Body of pancreas (tissue), 4 donors: Measurements from ENCODE around the gene RCOR2. TPM values are rescaled to one million over a fixed set of nuclear protein-coding genes. Genes with fewer than 3 reads are reported as not detected.

ENCODE experiments used
- ATAC-seq: fragments of 150-250 bp; one replicate; pipeline ENCODE4 v1.9.1; 2016
- DNase-seq, 4 donors: peaks; one replicate each; pipeline ENCODE4 v3.0.0-alpha.2; 2019
- H3K27ac ChIP-seq, 4 donors: fragments of 200-600 bp; sonication (generic); 1 replicate in 3 of 4; 2 replicates in 1 of 4; pipeline versions ENCODE4 v1.5.1 to v1.6.1; 2016 to 2019; ENCODE audit warnings: mild to moderate bottlenecking in 1 of 4, mixed read lengths in 1 of 4, moderate library complexity in 1 of 4
- H3K27me3 ChIP-seq, 2 donors: fragments of 200-600 bp; sonication (generic); one replicate each; pipeline ENCODE4 v1.6.0; 2016; ENCODE audit warnings: mild to moderate bottlenecking in 1 of 2
- H3K36me3 ChIP-seq, 2 donors: fragments of 200-600 bp; sonication (generic); replicated peaks in 1 of 2; 2 replicates each; pipeline ENCODE4 v1.5.1; 2016; ENCODE audit warnings: low read depth in 2 of 2; ENCODE audit not compliant: insufficient read depth in 1 of 2
- H3K4me1 ChIP-seq: fragments of 200-600 bp; sonication (generic); one replicate; pipeline ENCODE4 v1.6.0; 2016
- H3K4me3 ChIP-seq, 2 donors: fragments of 200-600 bp; sonication (generic); 1 replicate in 1 of 2; 2 replicates in 1 of 2; pipeline ENCODE4 v1.5.1; 2016 to 2019
- H3K9me3 ChIP-seq, 3 donors: fragments of 200-600 bp; sonication (generic); 1 replicate in 2 of 3; 2 replicates in 1 of 3; pipeline ENCODE4 v1.5.1; 2016
- POLR2A ChIP-seq, 3 donors: fragments of 450-650 bp; IDR thresholded peaks; one replicate each; pipeline ENCODE4 v1.6.1; 2016; ENCODE audit warnings: antibody characterized with exemption in 3 of 3, mild to moderate bottlenecking in 2 of 3
- WGBS, 2 donors: methylation state at CpG; one replicate each; pipeline ENCODE4 v1.1.5; 2017; 5-methylcytosine and 5-hydroxymethylcytosine counted together
- intact Hi-C: fragments of 100-400 bp; cut with DNase I; formaldehyde crosslinking; loops from one replicate; pipeline ENCODE4 v1.15.1; 2023
- total RNA-seq, 2 donors: library from RNA; depleted of rRNA; stranded (reverse); fragments of >200 nt; gene quantifications; one replicate each; pipeline ENCODE4 v1.1.0, GENCODE V29; 2016
- TF ChIP-seq, protein P1 (sequence below), 7 experiments: fragments of 450-650 bp in 4 of 7; fragments of 200-600 bp in 3 of 7; sonication (generic) in 3 of 7; IDR thresholded peaks; one replicate each; pipeline ENCODE4 v1.5.1; 2016 to 2019; ENCODE audit warnings: antibody characterized with exemption in 7 of 7

RCOR2 gene
- total RNA-seq, 2 donors from 2014 or later: 0.26 to 0.33 TPM

DNA sequence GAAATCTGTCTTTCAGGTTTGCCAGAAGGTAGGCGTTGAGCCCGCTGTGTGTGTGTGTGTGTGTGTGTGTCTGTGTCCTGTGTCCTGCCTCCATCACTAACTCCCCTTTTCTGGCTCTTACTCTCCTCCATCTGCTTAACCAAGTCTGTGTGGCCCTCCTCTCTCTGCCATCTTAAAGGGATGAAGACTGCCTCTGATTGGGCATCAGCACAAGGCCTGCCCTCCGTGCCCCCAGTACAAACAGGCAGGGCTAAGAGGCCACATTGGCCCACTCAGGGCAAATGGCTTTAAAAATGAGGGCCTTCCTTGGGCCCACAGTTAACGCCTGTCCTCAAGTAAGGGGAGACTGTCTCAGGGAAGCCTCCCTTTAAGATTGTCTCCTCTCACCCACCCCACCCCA, 10.9 kb downstream of the RCOR2 start:
- WGBS, 2 donors: 94 to 96% methylated on average over 4 of the region's 4 CpGs
- peaks cover 22 to 48% of the 10 kb centered on the region in 2 donors for H3K36me3 ChIP-seq
- H3K4me3 ChIP-seq: no peak overlapping the region
- ATAC-seq (no peak), DNase-seq (no peak)
- H3K27me3 ChIP-seq: no peaks in the 10 kb centered on the region
- H3K9me3 ChIP-seq: no peaks in the 10 kb centered on the region
- no peak overlapping the region for H3K27ac ChIP-seq
- intact Hi-C loops: no loop called here
- H3K4me1 ChIP-seq: no peaks in the 10 kb centered on the region
- TF ChIP-seq, protein P1, sequence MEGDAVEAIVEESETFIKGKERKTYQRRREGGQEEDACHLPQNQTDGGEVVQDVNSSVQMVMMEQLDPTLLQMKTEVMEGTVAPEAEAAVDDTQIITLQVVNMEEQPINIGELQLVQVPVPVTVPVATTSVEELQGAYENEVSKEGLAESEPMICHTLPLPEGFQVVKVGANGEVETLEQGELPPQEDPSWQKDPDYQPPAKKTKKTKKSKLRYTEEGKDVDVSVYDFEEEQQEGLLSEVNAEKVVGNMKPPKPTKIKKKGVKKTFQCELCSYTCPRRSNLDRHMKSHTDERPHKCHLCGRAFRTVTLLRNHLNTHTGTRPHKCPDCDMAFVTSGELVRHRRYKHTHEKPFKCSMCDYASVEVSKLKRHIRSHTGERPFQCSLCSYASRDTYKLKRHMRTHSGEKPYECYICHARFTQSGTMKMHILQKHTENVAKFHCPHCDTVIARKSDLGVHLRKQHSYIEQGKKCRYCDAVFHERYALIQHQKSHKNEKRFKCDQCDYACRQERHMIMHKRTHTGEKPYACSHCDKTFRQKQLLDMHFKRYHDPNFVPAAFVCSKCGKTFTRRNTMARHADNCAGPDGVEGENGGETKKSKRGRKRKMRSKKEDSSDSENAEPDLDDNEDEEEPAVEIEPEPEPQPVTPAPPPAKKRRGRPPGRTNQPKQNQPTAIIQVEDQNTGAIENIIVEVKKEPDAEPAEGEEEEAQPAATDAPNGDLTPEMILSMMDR (IDR thresholded peaks at IDR 0.05): no peak
- TF ChIP-seq POLR2A (IDR thresholded peaks at IDR 0.05): no peak

DNA sequence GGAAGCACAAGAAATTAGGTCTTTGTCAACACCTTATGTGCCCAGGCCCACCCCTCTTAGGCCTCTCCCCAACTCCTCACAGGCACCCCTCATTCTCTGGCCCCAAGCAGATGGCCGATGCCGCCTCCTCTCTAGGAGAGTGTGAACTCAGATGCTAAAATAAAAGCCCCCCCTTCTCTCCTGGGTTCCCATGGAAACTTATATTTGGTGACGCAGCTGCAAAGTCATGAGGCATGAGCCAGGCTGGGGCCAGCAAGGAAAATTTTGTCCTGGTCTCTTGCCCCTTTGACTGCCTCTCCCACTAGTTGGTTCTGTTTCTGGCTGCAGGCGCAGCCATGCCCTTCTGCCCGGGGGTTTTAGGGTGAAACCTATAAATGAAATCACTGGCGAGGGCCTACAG, 11.8 kb downstream of the RCOR2 start:
- ATAC-seq (no peak), DNase-seq (no peak)
- intact Hi-C loops: no loop called here
- TF ChIP-seq, protein P1 (IDR thresholded peaks at IDR 0.05): no peak
- TF ChIP-seq POLR2A (IDR thresholded peaks at IDR 0.05): no peak
- no peaks in the 10 kb centered on the region for H3K4me1 ChIP-seq
- H3K4me3 ChIP-seq: no peak overlapping the region
- no peaks in the 10 kb centered on the region for H3K27me3 ChIP-seq
- peaks cover 22 to 55% of the 10 kb centered on the region in 2 donors for H3K36me3 ChIP-seq
- WGBS, 2 donors: 85 to 88% methylated on average over 6 of the region's 6 CpGs
- H3K9me3 ChIP-seq: no peaks in the 10 kb centered on the region
- H3K27ac ChIP-seq: no peak overlapping the region

DNA sequence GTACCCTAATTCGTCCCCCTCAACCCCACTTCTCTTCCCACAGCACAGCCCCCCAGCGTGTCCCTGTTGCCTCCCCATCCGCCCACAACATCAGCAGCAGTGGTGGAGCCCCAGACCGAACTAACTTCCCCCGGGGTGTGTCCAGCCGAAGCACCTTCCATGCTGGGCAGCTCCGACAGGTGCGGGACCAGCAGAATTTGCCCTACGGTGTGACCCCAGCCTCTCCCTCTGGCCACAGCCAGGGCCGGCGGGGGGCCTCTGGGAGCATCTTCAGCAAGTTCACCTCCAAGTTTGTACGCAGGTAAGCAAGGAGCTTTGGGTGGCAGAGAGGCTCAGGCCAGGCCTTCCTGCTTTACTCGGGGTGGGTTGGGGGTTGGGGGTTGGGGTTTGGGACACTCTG, 12.2 kb downstream of the RCOR2 start:
- WGBS, 2 donors: 87 to 95% methylated on average over 12 to 13 of the region's 13 CpGs
- no peaks in the 10 kb centered on the region for H3K9me3 ChIP-seq
- TF ChIP-seq POLR2A (IDR thresholded peaks at IDR 0.05): no peak
- TF ChIP-seq, protein P1 (IDR thresholded peaks at IDR 0.05): no peak
- H3K27me3 ChIP-seq: no peaks in the 10 kb centered on the region
- intact Hi-C loops: no loop called here
- H3K27ac ChIP-seq: no peak overlapping the region
- peaks cover 22 to 59% of the 10 kb centered on the region in 2 donors for H3K36me3 ChIP-seq
- no peak for ATAC-seq
- no peak overlapping the region for H3K4me3 ChIP-seq
- no peaks in the 10 kb centered on the region for H3K4me1 ChIP-seq
- no peak for DNase-seq

DNA sequence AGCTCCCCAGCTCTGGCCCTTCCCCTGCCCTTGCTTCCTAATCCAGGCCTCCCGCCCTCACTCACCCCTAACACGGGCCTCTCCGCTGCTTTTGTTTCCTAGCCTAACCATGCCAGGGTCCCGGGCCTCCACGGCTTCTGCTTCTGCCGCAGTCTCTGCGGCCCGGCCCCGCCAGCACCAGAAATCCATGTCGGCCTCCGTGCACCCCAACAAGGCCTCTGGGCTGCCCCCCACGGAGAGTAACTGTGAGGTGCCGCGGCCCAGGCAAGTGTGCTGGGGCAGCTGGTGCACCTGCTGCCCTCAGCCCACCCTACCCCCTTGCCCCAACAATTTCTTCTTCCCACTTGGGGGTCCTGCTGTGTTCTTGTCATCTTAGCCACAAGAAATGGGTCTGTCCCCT, 13.1 kb downstream of the RCOR2 start:
- TF ChIP-seq POLR2A (IDR thresholded peaks at IDR 0.05): no peak
- TF ChIP-seq, protein P1 (IDR thresholded peaks at IDR 0.05): no peak
- Histone ChIP-seq H3K4me1 (no peaks in the 10 kb centered on the region), H3K9me3 (no peaks in the 10 kb centered on the region), H3K36me3 (peaks cover 22 to 65% of the 10 kb centered on the region in 2 donors), H3K4me3 (no peak overlapping the region), H3K27me3 (no peaks in the 10 kb centered on the region), H3K27ac (no peak overlapping the region)
- ATAC-seq: no peak
- DNase-seq: no peak
- WGBS, 2 donors: 94% methylated on average over 13 to 14 of the region's 14 CpGs
- intact Hi-C loops: no loop called here

DNA sequence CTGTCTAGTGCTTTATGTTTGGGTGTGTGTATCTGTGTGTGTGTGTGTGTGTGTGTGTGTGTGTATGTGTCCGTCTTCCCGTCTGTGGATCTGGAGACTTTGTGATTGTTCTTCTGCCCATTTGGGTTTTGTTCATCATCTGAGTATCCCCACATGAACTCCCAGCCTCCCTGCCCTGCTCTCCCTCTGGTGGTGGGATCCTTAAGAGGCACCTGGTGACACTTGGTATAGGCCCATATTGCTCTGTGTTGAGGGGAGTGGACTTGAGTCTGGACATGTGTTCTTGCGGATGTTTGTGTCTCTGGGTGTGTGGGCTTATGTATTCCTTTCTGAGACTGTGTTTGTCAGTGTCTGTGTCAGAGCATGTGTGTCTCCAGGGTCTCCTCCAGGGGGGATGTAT, 15.3 kb downstream of the RCOR2 start:
- no peak for TF ChIP-seq POLR2A (IDR thresholded peaks at IDR 0.05)
- TF ChIP-seq, protein P1 (IDR thresholded peaks at IDR 0.05): peak in 3 of 7 experiments; percentile 13 to 24 (median 19)
- intact Hi-C loops: no loop called here
- DNase-seq (no peak), ATAC-seq (no peak)
- peaks cover 29 to 57% of the 10 kb centered on the region in 2 donors for H3K36me3 ChIP-seq
- no peak overlapping the region for H3K4me3 ChIP-seq
- H3K27ac ChIP-seq: no peak overlapping the region
- no peaks in the 10 kb centered on the region for H3K9me3 ChIP-seq
- WGBS, 2 donors: 84 to 88% methylated on average over 3 of the region's 3 CpGs
- H3K27me3 ChIP-seq: no peaks in the 10 kb centered on the region
- peaks cover under 1% of the 10 kb centered on the region for H3K4me1 ChIP-seq
